HG03159 (cell line): ENCODE data around the gene LUZP2.

ENCODE experiments used
- ATAC-seq: cut with Tn5 transposase; IDR thresholded peaks from one replicate; pipeline ENCODE4 v1.9.1; 2021; ENCODE audit warnings: mild to moderate bottlenecking, moderate library complexity; ENCODE audit not compliant: unreplicated experiment

LUZP2 gene

GRCh38 chr11:24708616-24709015 is 211.8 kb downstream of the LUZP2 start:
- ATAC-seq = no peak

DNA sequence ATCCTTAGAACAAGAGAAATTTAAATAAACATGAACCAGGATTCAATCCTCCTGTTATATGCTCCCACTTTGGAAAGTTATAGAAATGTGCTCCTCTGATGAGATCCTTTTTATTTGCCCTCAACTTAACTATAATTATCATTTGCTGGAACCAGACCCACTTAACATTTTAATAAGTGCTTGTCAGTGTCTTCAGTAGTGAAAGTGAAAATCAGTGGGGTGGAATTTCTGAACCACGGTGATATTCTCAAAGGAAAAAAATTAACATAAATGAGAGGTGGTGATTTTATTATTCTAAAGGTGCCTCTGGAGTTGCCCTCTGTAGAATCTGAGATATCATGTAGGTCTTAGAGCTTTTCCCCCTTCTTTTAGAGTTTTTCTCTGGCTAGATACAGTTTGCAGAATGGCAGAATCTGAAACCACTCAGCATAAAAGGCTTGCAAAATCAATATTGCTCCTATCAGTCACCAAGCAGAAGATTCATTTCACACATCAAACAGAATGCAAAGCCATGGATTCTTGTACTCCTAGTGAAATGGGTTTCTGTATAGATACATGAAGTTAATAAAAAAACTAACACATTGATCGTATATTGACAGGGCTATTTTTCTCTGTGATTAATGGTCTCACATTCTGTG is 213.2 kb downstream of the LUZP2 start:
- ATAC-seq = no peak

DNA sequence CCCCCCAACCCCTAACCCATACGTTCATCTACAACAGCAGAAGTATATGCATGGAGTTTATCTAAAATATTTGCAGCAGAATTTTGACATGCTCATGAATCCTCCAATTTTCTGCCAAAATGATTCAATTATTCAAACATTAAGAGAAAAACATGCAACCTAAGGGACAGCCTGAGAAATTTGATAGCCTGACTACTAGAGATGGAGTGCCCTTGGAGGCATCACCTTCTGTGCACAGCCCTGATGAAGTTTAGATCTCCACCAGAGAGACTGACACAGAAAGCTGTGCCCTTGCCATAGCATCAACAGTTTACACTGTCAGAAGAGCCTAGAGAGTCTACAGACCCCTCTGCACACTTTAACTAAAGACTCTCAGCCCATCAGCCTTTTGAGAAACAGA is 217.7 kb downstream of the LUZP2 start:
- no peak for ATAC-seq

DNA sequence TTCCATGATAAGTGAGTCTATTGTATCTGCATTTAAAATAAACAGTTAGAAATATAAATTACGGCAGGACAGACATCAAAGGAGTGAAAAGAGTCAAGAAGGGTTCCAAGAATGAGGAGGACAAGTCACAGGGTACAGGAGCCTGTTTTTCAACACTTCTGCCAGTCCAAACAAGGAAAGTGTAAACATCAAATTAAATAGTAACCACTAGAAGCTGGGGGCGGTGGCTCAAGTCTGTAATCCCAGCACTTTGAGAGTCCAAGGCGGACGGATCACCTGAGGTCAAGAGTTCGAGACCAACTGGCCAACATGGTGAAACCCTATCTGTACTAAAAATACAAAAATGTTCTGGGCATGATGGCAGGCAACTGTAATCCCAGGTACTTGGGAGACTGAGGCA is 219.6 kb downstream of the LUZP2 start:
- ATAC-seq = no peak

GRCh38 chr11:24723231-24723630 is 226.4 kb downstream of the LUZP2 start:
- ATAC-seq = no peak

GRCh38 chr11:24731554-24731953 is 234.7 kb downstream of the LUZP2 start:
- ATAC-seq = no peak

- ATAC-seq = no peak
Observed at GRCh38 chr11:24734742-24735237, 237.9 kb downstream of the LUZP2 start.

DNA sequence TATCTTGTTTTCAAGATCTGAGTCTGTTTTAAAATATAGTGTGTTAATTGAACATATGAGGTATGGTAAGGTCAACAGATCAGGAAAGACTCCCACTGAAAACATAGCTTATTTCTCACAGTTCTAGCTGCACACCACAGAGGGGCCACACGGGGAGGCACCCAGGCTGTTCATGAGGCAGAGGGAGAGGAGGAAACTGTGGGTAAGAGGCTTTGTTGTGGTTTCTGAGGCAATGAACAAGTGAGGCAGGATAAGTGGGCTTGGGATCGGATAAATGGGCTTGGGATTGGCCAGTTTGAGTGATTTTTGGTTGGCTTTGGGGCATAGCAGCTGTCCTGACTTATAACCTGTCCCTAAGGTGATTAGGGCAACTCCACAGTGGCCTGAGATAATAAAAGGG is 242.1 kb downstream of the LUZP2 start:
- no peak for ATAC-seq

DNA sequence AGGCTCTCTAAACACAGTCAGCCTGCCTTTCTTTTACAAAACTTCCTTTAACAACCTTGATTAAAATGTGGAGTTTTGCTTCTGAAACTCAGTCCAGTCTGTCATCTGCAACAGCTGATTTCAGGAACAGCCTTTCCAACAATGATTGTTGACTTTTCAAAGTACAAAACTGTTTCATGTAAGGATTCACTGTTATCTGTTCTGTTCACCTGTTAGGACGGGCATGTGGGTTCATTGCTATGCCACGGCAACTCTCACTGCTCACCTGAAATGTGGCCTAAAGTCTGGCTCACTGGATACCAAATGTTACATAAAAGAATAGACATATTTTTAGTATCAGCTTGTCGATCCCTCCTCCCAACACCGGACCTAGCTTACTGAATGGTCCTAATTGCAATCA is 242.8 kb downstream of the LUZP2 start:
- ATAC-seq = no peak

DNA sequence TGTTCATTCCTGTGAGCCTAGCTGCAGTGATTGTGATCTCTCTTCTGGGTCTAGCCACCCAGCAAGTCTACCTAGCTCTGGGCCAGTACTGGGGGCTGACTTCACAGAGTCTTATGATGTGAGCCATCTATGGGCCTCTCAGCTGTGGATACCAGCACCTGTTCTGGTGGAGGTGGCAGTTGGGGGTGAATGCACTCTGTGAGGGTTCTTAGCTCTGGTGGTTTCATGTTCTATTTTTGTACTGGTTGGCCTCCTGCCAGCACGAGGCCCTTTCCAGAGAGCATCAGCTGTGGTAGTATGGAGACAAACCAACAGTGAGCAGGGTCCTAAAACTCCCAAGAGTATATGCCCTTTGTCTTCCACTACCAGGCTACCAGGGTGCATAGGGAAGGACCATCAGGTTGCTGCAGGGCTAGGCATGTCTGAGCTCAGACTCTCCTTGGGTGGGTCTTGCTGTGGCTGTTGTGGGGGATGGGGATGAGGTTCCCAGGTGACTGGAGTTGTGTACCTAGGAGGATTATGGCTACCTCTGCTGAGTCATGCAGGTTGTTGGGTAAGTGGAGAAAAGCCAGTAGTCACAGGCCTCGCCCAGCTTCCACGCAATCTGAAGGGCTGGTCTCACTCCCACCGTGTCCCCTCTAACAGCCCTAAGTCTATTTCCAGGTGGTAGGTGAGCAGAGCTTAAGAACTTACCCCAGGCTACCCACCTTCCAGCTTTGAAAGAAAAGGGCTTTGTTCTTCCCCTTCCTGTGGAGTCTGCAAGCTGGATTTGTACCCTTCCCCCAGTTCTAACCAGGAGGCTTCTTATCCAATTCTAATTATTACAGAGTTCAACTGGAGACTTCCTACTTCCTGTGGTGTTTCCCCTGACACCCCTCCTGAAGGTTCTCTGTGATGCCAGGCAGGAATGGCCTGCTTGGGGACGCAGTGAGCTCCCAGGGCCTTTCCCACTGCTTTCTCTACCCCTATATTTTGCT is 250.7 kb downstream of the LUZP2 start:
- ATAC-seq = peak; percentile 81

DNA sequence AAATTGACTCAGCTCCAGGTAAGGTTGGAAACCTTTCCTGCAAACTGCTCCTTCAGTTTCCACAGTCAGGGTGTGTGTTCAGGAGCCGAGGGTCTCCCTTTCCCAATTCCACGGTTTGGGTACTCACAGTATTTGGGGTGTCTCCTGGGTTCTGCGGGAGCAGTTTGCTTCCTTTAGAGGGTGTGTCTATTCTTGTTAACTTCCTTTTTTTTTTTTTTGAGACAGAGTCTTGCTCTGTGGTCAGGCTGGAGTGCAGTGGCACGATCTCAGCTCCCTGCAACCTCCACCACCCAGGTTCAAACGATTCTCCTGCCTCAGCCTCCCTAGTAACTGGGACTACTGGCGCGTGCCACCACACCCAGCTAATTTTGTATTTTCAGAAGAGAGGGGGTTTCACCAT is 251.4 kb downstream of the LUZP2 start:
- no peak for ATAC-seq

DNA sequence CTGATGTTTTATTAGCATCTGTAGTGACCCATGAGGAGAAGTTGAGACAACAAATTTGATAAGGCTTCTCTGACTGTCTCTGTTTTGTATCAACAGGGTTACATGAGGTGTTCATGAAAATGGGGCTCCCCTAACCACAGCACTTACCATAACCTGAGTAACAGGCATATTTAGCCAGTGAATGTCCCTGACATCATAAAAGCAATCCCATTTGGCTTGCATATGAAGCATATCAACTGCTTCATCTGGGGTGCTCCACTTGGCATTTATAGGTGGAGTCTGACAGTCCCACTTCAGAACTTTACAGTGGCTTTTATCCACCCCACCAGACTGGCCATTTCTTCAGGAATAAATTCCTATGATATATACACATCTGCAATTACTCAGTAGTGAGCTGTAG is 257.6 kb downstream of the LUZP2 start:
- no peak for ATAC-seq

- ATAC-seq = no peak
Observed at GRCh38 chr11:24755260-24755839, 258.5 kb downstream of the LUZP2 start.

DNA sequence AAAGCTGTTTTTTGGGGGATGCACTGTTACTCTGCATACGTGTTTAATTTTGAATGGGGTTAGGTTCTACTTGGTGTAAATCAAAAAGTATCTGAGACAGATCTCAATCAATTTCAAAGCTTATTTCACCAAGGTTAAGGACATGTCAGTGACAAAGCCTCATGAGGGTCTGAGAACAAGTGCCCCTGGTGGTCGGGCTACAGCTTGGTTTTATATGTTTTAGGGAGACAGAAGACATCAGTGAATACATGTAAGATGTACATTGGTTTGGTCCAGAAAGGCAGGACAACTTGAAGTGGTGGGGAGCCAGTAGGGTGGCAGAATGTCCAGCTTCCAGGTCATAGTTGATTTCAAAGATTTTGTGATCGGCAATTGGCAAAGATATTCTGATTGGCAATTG is 262.9 kb downstream of the LUZP2 start:
- no peak for ATAC-seq

GRCh38 chr11:24760681-24761080 is 263.8 kb downstream of the LUZP2 start:
- ATAC-seq = no peak

DNA sequence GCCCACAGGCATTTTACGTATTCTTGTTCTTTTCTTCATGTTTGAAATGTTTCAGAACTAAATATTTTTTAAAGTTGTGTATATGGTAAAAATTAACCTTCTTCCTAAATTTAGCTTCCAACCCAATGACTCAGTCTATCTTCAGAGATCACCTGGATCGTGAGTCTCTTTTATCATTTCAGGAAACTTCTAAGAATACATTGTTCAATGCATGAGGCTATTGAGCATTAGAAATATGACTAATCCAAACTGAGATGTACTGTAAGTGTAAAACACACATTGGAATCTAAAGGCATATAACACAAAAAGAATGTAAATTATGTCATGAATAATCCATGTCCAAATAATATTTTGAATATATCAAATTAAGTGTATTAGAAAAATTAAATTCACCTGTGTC is 265.2 kb downstream of the LUZP2 start:
- ATAC-seq = no peak

DNA sequence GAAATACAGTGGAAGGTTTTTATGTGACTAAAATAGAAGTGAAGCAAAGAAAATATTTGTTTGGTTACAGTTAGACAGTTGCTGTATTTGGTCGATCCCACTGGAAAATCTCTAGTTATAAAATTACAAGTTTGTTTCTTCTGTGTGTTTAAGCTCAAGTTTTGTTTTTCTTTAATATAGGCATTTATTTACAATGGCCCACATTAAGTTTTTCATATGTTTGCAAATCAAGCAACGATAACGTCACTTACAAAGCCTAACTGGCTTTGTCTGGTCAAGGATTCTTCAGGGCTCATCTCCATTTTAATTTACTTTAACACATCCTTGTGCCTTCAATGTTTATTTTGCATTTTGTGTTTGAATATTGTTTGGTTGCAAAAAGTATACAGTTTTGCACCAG is 270.6 kb downstream of the LUZP2 start:
- ATAC-seq = no peak

- no peak for ATAC-seq
Observed at GRCh38 chr11:24773322-24773721, 276.5 kb downstream of the LUZP2 start.

GRCh38 chr11:24779791-24780190 is 282.9 kb downstream of the LUZP2 start:
- no peak for ATAC-seq

GRCh38 chr11:24781288-24781687 is 284.4 kb downstream of the LUZP2 start:
- no peak for ATAC-seq

- ATAC-seq = no peak
Observed at GRCh38 chr11:24793479-24793878, 296.6 kb downstream of the LUZP2 start.

DNA sequence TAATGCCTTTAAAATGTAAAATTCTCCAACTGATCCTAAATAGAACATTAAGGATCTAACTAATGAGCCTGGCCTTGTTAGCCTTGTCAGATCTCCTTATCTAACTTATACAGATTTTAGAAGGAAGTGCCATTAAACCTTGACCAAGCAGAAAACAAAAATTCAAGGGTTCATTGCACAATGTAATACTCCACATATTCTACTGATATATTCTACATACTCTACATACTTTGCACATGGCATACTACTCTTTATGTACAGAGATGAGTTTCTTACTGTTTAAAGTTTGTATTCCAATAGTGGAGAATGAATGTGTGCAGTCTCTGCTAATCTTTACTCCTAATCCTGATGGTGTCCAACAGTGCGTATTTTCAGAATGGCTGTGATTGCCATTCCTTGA is 297.2 kb downstream of the LUZP2 start:
- ATAC-seq = no peak
